Measurements from ENCODE around the gene COA7.
A peak's percentile ranks its signal among the peaks of the same experiment; 100 is the strongest.

- TF ChIP-seq CTCF (IDR thresholded peaks at IDR 0.05; ENCODE audit: low read depth, low read length) (no peak), MAX (IDR thresholded peaks at IDR 0.05; ENCODE audit: low read depth, low read length) (peak; percentile 98)
These were observed 5.0 kb upstream of the COA7 start for GRCh38 chr1:52702886-52703787.
